Adrenal gland (tissue), 12 donors: ENCODE measurements around the gene CD151. TPM values are rescaled to one million over a fixed set of nuclear protein-coding genes. Genes with fewer than 3 reads are reported as not detected.
A peak's percentile ranks its signal among the peaks of the same experiment; 100 is the strongest.

ENCODE experiments used
- DNase-seq, 7 donors: peaks; one replicate each; pipeline ENCODE4 v3.0.0-alpha.2; 2019 to 2020
- H3K27ac ChIP-seq, 5 donors: fragments of 200-600 bp; sonication (generic) in 4 of 5; 1 replicate in 3 of 5; 2 replicates in 2 of 5; pipeline versions ENCODE4 v1.5.1 to v1.8.0; 2016 to 2020; ENCODE audit warnings: mild to moderate bottlenecking in 1 of 5
- H3K27me3 ChIP-seq: fragments of 200-600 bp; 2 replicates; pipeline ENCODE4 v1.8.0; 2021
- H3K36me3 ChIP-seq, 2 donors: fragments of 200-600 bp; replicated peaks in 1 of 2; 1 replicate in 1 of 2; 2 replicates in 1 of 2; pipeline versions ENCODE4 v1.5.1 to v1.8.0; 2018 to 2022
- H3K4me1 ChIP-seq, 2 donors: fragments of 200-600 bp; replicated peaks in 1 of 2; 1 replicate in 1 of 2; 2 replicates in 1 of 2; pipeline versions ENCODE4 v1.5.1 to v1.8.0; 2018 to 2021
- H3K4me3 ChIP-seq, 4 donors: fragments of 200-600 bp; sonication (generic) in 3 of 4; one replicate each; pipeline ENCODE4 v1.5.1; 2016 to 2018
- H3K9me3 ChIP-seq, 3 donors: fragments of 200-600 bp; sonication (generic) in 1 of 3; replicated peaks in 1 of 3; 1 replicate in 2 of 3; 2 replicates in 1 of 3; pipeline versions ENCODE4 v1.5.1 to v1.8.0; 2016 to 2021
- POLR2A ChIP-seq, 2 donors: fragments of 450-650 bp; IDR thresholded peaks; one replicate each; pipeline ENCODE4 v1.6.1; 2017; ENCODE audit warnings: antibody characterized with exemption in 2 of 2, mild to moderate bottlenecking in 2 of 2, moderate library complexity in 1 of 2
- WGBS, 4 donors: extraction: QIAGEN DNeasy Blood & Tissue Kit in 2 of 4; methylation state at CpG; one replicate each; pipeline versions ENCODE4 v1.1.5 to v1.1.7; 2013 to 2017; 5-methylcytosine and 5-hydroxymethylcytosine counted together
- intact Hi-C, 2 donors: fragments of 100-400 bp; cut with DNase I; formaldehyde crosslinking; loops; one replicate each; pipeline versions ENCODE4 v1.14.1 to v1.15.0; 2022 to 2023
- polyA plus RNA-seq, 3 donors: library from polyadenylated mRNA; stranded (reverse); fragments of 200-250 nt in 2 of 3; fragments of 350-450 nt in 1 of 3; fragmentation: Illumina TruSeq in 1 of 3; extraction: RNeasy Lipid Tissue Mini Kit (QIAGEN cat#74804) in 1 of 3; gene quantifications; one replicate each; pipeline ENCODE4 v1.2.3, GENCODE V29; 2013 to 2014
- total RNA-seq, 9 donors: library from RNA; depleted of rRNA in 4 of 9; stranded (reverse); fragments of >200 nt in 4 of 9; fragments of 120-200 nt in 1 of 9; fragmentation: NEBNext Ultra II Directional in 1 of 9; extraction: Animal tissue kit (Norgen Biotek cat#: 25700) in 1 of 9; gene quantifications; one replicate each; pipeline versions ENCODE4 v1.1.0 to v1.2.4, GENCODE V29; 2013 to 2023
- TF ChIP-seq, protein P1 (sequence below), 6 experiments: fragments of 450-650 bp in 4 of 6; fragments of 200-600 bp in 2 of 6; sonication (generic) in 1 of 6; IDR thresholded peaks; 1 replicate in 5 of 6; 2 replicates in 1 of 6; pipeline versions ENCODE4 v1.5.1 to v1.8.0; 2016 to 2021; ENCODE audit warnings: antibody characterized with exemption in 6 of 6, mild to moderate bottlenecking in 2 of 6, moderate library complexity in 1 of 6
- donor health status: healthy with polysubstance abuse.
- donor health status: Bipolar disorder and iron deficiency.
- donor health status: DM: yes; HTN: yes; CAD: no.
- donor health status: DM: no; HTN: no; CAD: no.
- donor health status: DM: no; HTN: no; CAD: no.
- donor health status: DM: yes; HTN: yes; CAD: no.

CD151 gene
- total and polyA plus RNA-seq, 12 donors = 111 to 387 (median 285) TPM

DNA sequence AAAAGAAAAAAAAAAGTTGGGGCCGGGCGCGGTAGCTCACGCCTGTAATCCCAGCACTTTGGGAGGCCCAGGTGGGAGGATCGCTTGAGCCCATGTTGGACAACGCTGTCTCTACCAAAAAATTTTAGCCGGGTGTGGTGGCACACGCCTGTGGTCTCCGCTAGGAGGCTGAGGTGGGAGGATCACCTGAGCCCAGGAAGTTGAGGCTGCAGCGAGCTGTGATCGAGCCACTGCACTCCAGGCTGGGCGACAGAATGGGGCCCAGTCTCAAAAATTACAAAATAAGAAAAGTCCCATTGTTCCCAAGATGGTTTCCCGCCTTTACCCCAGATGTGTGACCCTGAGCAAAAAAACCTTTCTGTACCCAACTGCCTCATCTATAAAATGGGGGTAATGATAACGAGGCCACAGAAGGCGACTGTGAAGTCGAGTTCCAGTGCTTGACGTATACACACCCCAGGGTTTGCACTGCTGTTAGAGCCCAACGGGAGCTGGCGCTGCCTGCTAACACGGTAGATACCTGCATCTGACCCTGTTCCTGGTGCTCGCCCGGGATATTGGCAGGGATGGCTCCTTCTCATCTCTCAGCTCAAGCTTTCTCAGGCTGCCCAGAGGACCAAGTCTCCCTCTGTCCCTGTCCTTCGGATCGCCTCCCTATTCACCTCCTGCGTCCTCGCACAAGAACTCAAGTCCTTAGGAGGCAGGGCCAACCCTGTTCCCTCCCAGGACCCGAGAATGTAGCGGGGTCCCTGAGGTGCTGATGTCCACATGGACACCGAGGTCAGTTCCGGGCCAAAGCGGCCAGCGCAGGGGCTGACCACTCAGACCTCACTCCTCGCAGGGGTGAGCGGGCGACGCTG is 24.1 kb upstream of the CD151 start:
- Histone ChIP-seq H3K9me3 (no peaks in the 10 kb centered on the region), H3K27me3 (no peaks in the 10 kb centered on the region), H3K36me3 (peaks cover 0 to 24% of the 10 kb centered on the region in 2 donors), H3K4me3 (peak overlapping the region; percentile 62 to 96 (median 75)), H3K4me1 (peaks cover 27 to 40% of the 10 kb centered on the region in 2 donors), H3K27ac (peak overlapping the region; percentile 95 to 98 (median 97))
- no peak for TF ChIP-seq POLR2A (IDR thresholded peaks at IDR 0.05)
- TF ChIP-seq, protein P1, sequence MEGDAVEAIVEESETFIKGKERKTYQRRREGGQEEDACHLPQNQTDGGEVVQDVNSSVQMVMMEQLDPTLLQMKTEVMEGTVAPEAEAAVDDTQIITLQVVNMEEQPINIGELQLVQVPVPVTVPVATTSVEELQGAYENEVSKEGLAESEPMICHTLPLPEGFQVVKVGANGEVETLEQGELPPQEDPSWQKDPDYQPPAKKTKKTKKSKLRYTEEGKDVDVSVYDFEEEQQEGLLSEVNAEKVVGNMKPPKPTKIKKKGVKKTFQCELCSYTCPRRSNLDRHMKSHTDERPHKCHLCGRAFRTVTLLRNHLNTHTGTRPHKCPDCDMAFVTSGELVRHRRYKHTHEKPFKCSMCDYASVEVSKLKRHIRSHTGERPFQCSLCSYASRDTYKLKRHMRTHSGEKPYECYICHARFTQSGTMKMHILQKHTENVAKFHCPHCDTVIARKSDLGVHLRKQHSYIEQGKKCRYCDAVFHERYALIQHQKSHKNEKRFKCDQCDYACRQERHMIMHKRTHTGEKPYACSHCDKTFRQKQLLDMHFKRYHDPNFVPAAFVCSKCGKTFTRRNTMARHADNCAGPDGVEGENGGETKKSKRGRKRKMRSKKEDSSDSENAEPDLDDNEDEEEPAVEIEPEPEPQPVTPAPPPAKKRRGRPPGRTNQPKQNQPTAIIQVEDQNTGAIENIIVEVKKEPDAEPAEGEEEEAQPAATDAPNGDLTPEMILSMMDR (IDR thresholded peaks at IDR 0.05) = no peak
- intact Hi-C loops = no loop called here
- peak in 3 of 7 donors; percentile 88 to 92 (median 91) for DNase-seq
- WGBS, 4 donors = 31 to 43% (median 37%) methylated on average over 25 to 36 of the region's 36 CpGs

DNA sequence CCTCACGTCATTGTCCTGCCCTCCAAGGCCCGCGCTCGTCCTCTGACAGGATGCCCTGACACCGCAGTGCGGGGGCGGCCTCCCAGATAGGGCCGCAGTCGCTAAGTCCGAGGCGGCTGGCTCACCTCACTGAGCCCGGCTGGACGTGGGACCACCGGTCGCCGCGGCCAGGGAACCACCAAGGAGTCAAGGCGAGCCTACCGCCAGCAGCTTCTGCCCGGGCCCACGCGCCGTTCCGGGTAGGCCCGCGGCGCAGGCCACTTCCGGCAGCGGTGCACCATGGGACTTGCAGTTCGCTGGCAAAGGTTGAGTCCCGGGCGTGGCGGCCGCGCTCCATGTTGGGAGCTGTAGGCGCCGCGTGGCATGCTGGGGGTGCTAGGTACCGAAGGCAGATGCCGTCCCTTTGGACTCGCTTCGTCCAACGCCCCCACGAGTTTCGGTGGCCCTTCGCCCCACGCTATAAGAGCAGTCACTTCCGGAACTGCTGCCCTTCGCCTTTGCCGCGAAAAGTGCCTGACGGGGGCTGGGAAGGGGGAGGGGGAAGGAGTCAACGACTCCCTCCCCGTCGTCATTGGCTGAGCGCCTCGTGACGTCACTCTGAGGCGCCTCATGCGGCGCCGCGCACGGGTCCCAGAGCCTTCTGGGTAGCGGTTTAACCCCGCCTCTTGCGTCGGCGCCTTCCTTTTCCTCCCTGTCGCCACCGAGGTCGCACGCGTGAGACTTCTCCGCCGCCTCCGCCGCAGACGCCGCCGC is 23.3 kb upstream of the CD151 start, which contains the start of gene RPLP2:
Gene RPLP2, plus strand, starts transcription at position 681 of the 753 bp plus-strand sequence. CDS start 268 bp downstream, outside the sequence.
- WGBS, 4 donors = 0 to 1% (median 0%) methylated on average over 6 to 81 of the region's 81 CpGs
- H3K4me1 ChIP-seq = peaks cover 25 to 36% of the 10 kb centered on the region in 2 donors
- H3K9me3 ChIP-seq = no peaks in the 10 kb centered on the region
- H3K27ac ChIP-seq = peak within 1 kb of the TSS; percentile 95 to 98 (median 97)
- peaks cover 0 to 26% of the 10 kb centered on the region in 2 donors for H3K36me3 ChIP-seq
- intact Hi-C loops = no loop called here
- TF ChIP-seq POLR2A (IDR thresholded peaks at IDR 0.05) = peak; percentile 87 to 88
- TF ChIP-seq, protein P1 (IDR thresholded peaks at IDR 0.05) = no peak
- peak within 1 kb of the TSS; percentile 66 to 96 (median 75) for H3K4me3 ChIP-seq
- no peaks in the 10 kb centered on the region for H3K27me3 ChIP-seq
- DNase-seq = peak; percentile 98 to 99 (median 98)

DNA sequence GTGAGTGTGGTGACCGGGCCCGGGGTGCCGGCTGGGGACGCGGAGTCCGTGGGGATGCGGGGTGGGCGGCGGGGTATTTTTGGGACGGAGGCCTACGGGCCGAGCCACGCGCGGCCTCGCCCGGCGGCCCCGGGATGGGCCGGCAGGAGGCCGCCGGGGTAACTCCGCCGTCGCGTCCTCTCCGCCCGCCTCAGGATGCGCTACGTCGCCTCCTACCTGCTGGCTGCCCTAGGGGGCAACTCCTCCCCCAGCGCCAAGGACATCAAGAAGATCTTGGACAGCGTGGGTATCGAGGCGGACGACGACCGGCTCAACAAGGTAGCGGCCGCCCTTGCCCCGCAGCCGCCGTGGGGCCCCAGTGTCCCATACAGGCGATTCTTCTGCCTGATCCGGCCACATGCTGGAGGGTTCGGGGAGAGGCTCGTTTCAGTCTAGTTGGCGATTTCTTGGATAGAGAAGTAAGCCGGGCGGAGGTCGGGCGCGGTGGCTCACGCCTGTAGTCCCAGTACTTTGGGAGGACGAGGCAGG is 22.6 kb upstream of the CD151 start:
- H3K36me3 ChIP-seq = peaks cover 0 to 26% of the 10 kb centered on the region in 2 donors
- intact Hi-C loops = no loop called here
- 0 to 2% (median 0%) methylated on average over 2 to 55 of the region's 55 CpGs for WGBS, 4 donors
- TF ChIP-seq POLR2A (IDR thresholded peaks at IDR 0.05) = no peak
- TF ChIP-seq, protein P1 (IDR thresholded peaks at IDR 0.05) = peak in 1 of 6 experiments; percentile 16
- no peaks in the 10 kb centered on the region for H3K9me3 ChIP-seq
- no peaks in the 10 kb centered on the region for H3K27me3 ChIP-seq
- H3K4me3 ChIP-seq = peak overlapping the region; percentile 66 to 96 (median 75)
- H3K27ac ChIP-seq = peak overlapping the region; percentile 95 to 98 (median 97)
- peaks cover 20 to 31% of the 10 kb centered on the region in 2 donors for H3K4me1 ChIP-seq
- peak in 3 of 7 donors; percentile 43 to 51 (median 47) for DNase-seq
